Uterus (tissue), 2 donors: Measurements from ENCODE around the gene FXYD6.

Source experiments
- POLR2A ChIP-seq, 2 donors: fragments of 450-650 bp; IDR thresholded peaks; one replicate each; pipeline ENCODE4 v1.6.1; 2016; ENCODE audit warnings: antibody characterized with exemption in 2 of 2, mild to moderate bottlenecking in 1 of 2, moderate library complexity in 1 of 2
- TF ChIP-seq, protein P1 (sequence below), 4 experiments: fragments of 200-600 bp in 2 of 4; fragments of 450-650 bp in 2 of 4; sonication (generic) in 2 of 4; IDR thresholded peaks; one replicate each; pipeline ENCODE4 v1.5.1; 2016 to 2019; ENCODE audit warnings: antibody characterized with exemption in 4 of 4, mild to moderate bottlenecking in 2 of 4, moderate library complexity in 1 of 4

DNA sequence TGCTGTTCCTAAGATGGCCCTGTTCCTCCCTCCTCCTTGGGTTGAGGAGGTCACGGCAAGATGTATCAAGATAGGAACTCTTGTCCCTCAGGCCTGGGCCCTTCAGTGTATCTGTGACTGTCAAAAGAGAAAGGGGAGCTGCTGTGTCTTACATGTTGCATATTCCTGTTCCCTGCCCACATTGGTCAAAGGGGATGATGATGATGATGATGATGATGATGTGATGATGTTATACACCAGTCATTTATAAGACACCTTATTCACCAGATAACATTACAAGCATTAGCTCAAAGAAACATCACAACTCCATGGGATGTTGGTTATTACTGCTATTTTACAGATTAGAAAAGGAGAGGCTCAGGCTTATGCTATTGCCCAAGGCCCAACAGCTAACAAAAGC is 13.7 kb downstream of the FXYD6 start:
- no peak for TF ChIP-seq POLR2A (IDR thresholded peaks at IDR 0.05)
- TF ChIP-seq, protein P1, sequence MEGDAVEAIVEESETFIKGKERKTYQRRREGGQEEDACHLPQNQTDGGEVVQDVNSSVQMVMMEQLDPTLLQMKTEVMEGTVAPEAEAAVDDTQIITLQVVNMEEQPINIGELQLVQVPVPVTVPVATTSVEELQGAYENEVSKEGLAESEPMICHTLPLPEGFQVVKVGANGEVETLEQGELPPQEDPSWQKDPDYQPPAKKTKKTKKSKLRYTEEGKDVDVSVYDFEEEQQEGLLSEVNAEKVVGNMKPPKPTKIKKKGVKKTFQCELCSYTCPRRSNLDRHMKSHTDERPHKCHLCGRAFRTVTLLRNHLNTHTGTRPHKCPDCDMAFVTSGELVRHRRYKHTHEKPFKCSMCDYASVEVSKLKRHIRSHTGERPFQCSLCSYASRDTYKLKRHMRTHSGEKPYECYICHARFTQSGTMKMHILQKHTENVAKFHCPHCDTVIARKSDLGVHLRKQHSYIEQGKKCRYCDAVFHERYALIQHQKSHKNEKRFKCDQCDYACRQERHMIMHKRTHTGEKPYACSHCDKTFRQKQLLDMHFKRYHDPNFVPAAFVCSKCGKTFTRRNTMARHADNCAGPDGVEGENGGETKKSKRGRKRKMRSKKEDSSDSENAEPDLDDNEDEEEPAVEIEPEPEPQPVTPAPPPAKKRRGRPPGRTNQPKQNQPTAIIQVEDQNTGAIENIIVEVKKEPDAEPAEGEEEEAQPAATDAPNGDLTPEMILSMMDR (IDR thresholded peaks at IDR 0.05) = no peak
